AG20443 (cell line): ENCODE results near the gene SYN1.

Experiments
- DNase-seq: peaks from one replicate; pipeline ENCODE4 v3.0.0; 2012; ENCODE audit warnings: low spot score, mixed read lengths

The SYN1 gene

GRCh38 chrX:47523297-47523696 is 96.4 kb downstream of the SYN1 start:
- DNase-seq: peak; percentile 87
